ENCODE data around the gene SP2.

Gene SP2

DNA sequence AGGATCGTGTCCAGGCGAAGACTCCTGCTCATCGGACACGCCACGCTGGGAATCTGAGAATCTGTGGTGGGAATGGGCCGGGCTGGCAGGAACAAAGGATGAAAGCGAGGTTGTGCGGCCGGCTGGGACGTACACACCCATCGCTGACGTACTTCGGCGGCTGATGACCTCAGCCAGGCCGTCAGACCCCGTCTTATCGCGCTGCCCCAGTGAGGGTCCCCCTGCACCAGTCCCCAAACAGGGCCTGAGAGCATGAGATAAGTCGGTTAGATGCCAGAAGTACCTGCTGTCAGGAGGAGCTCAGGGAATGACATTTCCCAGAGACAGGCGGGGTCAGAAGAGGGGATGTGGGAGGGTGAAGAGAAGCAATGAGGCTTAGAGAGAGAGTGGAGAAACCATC is 29.1 kb upstream of the SP2 start:
- Histone ChIP-seq H2BK15ac (ENCODE audit: low read length) (peak overlapping the region; percentile 69), H3K14ac (ENCODE audit: low read length) (peak overlapping the region; percentile 14), H2BK5ac (ENCODE audit: low read length) (no peak overlapping the region), H3K4me3 (ENCODE audit: low read length in 2 of 2) (no peak overlapping the region), H3K23ac (ENCODE audit: low read depth, low read length, poor library complexity) (peak overlapping the region; percentile 52), H3K4me2 (ENCODE audit: insufficient read depth, low read length, poor library complexity, severe bottlenecking) (no peak overlapping the region), H3K27ac (replicated peaks; ENCODE audit: low read length) (no peak overlapping the region), H2BK120ac (ENCODE audit: low read depth, low read length) (no peak overlapping the region), H4K8ac (ENCODE audit: low read depth, low read length) (no peak overlapping the region), H2AFZ (ENCODE audit: low read length) (no peak overlapping the region), H3K27me3 (ENCODE audit: control insufficient read depth in 3 of 3, insufficient read depth in 3 of 3, low read depth in 1 of 3, low read length in 3 of 3) (peaks cover 0 to 82% (median 2%) of the 10 kb centered on the region in 3 experiments), H3K79me1 (ENCODE audit: low read depth, low read length) (no peaks in the 10 kb centered on the region), H3K4me1 (ENCODE audit: control insufficient read depth in 2 of 2, insufficient read depth in 1 of 2, low read depth in 1 of 2, low read length in 2 of 2) (peaks cover 0 to 5% of the 10 kb centered on the region in 2 donors), H3K9ac (ENCODE audit: low read depth, low read length, poor library complexity) (peak overlapping the region; percentile 54), H2AK5ac (ENCODE audit: low read depth, low read length) (no peak overlapping the region), H3K36me3 (replicated peaks in 1 of 2; ENCODE audit: control insufficient read depth in 2 of 2, insufficient read depth in 2 of 2, low read length in 2 of 2) (no peaks in the 10 kb centered on the region), H3K4ac (ENCODE audit: low read length) (no peak overlapping the region), H4K91ac (ENCODE audit: low read depth, low read length, poor library complexity) (peak overlapping the region; percentile 3), H2BK12ac (ENCODE audit: low read length) (no peak overlapping the region), H3K18ac (ENCODE audit: low read length) (peak overlapping the region; percentile 15), H3K9me3 (replicated peaks in 1 of 2; ENCODE audit: control insufficient read depth in 2 of 2, insufficient read depth in 1 of 2, low read depth in 1 of 2, low read length in 2 of 2) (no peaks in the 10 kb centered on the region)
- no CpG with 5 or more reads among the region's 20 CpGs for WGBS, 2 donors (ENCODE audit: extremely low coverage in 2 of 2, insufficient read length in 2 of 2, insufficient replicate concordance in 1 of 2)
- no peak for DNase-seq (ENCODE audit: low spot score)

DNA sequence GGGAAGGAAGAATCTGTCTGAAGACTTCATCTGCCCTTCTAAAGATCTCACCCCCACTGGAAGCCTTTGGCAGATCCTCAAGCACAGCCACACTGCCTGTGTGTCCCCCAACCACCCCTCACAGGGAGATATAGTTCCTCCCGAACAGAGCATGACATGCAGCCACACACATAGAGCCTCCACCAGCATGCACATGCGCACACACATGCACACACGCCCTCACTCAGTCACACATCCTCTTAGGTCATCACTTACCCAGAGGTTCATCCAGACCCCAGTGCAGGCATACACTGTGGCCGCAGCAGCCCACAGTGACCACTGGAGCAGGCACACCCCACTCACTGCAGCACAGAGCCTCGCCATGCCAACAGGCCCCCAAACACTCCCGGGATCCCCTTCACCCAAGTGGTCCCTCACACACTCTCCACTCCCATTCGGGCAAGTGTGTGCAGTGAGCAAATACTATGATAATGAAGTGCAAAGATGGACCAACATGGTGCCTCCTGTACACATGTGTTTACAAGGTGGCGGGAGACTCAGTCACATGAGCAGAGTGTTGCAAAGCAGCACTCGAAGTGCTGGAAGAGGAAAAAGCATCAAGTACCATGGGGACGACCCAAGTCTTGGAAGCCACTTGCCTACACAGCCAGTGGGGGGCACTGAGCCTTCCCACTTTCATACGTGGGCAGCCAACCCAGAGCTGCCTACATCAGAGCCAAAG is 28.1 kb upstream of the SP2 start:
- Histone ChIP-seq H3K4me1 (ENCODE audit: control insufficient read depth in 2 of 2, insufficient read depth in 1 of 2, low read depth in 1 of 2, low read length in 2 of 2) (peaks cover 0 to 11% of the 10 kb centered on the region in 2 donors), H3K79me1 (ENCODE audit: low read depth, low read length) (no peaks in the 10 kb centered on the region), H2BK5ac (ENCODE audit: low read length) (no peak overlapping the region), H3K4me2 (ENCODE audit: insufficient read depth, low read length, poor library complexity, severe bottlenecking) (no peak overlapping the region), H3K4me3 (ENCODE audit: low read length in 2 of 2) (no peak overlapping the region), H3K14ac (ENCODE audit: low read length) (no peak overlapping the region), H2AK5ac (ENCODE audit: low read depth, low read length) (no peak overlapping the region), H2BK12ac (ENCODE audit: low read length) (no peak overlapping the region), H2BK120ac (ENCODE audit: low read depth, low read length) (no peak overlapping the region), H3K27ac (replicated peaks; ENCODE audit: low read length) (no peak overlapping the region), H2AFZ (ENCODE audit: low read length) (no peak overlapping the region), H2BK15ac (ENCODE audit: low read length) (no peak overlapping the region), H3K18ac (ENCODE audit: low read length) (no peak overlapping the region), H3K9ac (ENCODE audit: low read depth, low read length, poor library complexity) (no peak overlapping the region), H3K36me3 (replicated peaks in 1 of 2; ENCODE audit: control insufficient read depth in 2 of 2, insufficient read depth in 2 of 2, low read length in 2 of 2) (no peaks in the 10 kb centered on the region), H3K23ac (ENCODE audit: low read depth, low read length, poor library complexity) (no peak overlapping the region), H4K91ac (ENCODE audit: low read depth, low read length, poor library complexity) (no peak overlapping the region), H4K8ac (ENCODE audit: low read depth, low read length) (no peak overlapping the region), H3K4ac (ENCODE audit: low read length) (no peak overlapping the region), H3K27me3 (ENCODE audit: control insufficient read depth in 3 of 3, insufficient read depth in 3 of 3, low read depth in 1 of 3, low read length in 3 of 3) (peaks cover 0 to 86% (median 11%) of the 10 kb centered on the region in 3 experiments), H3K9me3 (replicated peaks in 1 of 2; ENCODE audit: control insufficient read depth in 2 of 2, insufficient read depth in 1 of 2, low read depth in 1 of 2, low read length in 2 of 2) (no peaks in the 10 kb centered on the region)
- DNase-seq (ENCODE audit: low spot score): no peak
- no CpG with 5 or more reads among the region's 11 CpGs for WGBS, 2 donors (ENCODE audit: extremely low coverage in 2 of 2, insufficient read length in 2 of 2, insufficient replicate concordance in 1 of 2)

DNA sequence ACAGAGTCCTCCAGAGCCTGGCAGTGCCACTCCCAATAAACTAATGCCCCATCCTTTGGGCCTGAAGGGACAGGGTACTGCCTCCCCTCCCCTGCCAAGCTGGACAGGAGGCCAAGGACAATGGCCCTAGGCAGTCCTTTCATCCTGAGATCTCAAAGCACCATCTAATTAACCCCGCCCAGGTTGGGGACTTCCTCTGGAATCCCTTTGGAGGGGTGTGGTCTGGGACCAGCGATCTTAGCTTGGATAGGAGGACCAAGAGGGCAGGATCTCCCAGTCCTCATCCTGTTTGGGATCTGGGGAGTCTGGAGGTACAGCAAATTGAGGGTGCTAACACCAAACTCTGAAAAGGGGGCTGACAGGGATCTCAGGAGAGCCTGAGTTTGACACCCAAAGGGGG is 26.9 kb upstream of the SP2 start:
- Histone ChIP-seq H3K79me1 (ENCODE audit: low read depth, low read length) (no peaks in the 10 kb centered on the region), H2AFZ (ENCODE audit: low read length) (no peak overlapping the region), H4K91ac (ENCODE audit: low read depth, low read length, poor library complexity) (no peak overlapping the region), H2BK5ac (ENCODE audit: low read length) (no peak overlapping the region), H3K4ac (ENCODE audit: low read length) (no peak overlapping the region), H3K27me3 (ENCODE audit: control insufficient read depth in 3 of 3, insufficient read depth in 3 of 3, low read depth in 1 of 3, low read length in 3 of 3) (peaks cover 0 to 97% (median 18%) of the 10 kb centered on the region in 3 experiments), H3K9me3 (replicated peaks in 1 of 2; ENCODE audit: control insufficient read depth in 2 of 2, insufficient read depth in 1 of 2, low read depth in 1 of 2, low read length in 2 of 2) (no peaks in the 10 kb centered on the region), H3K4me1 (ENCODE audit: control insufficient read depth in 2 of 2, insufficient read depth in 1 of 2, low read depth in 1 of 2, low read length in 2 of 2) (peaks cover 0 to 13% of the 10 kb centered on the region in 2 donors), H3K14ac (ENCODE audit: low read length) (no peak overlapping the region), H2AK5ac (ENCODE audit: low read depth, low read length) (no peak overlapping the region), H3K9ac (ENCODE audit: low read depth, low read length, poor library complexity) (no peak overlapping the region), H3K23ac (ENCODE audit: low read depth, low read length, poor library complexity) (no peak overlapping the region), H3K36me3 (replicated peaks in 1 of 2; ENCODE audit: control insufficient read depth in 2 of 2, insufficient read depth in 2 of 2, low read length in 2 of 2) (no peaks in the 10 kb centered on the region), H2BK12ac (ENCODE audit: low read length) (no peak overlapping the region), H2BK120ac (ENCODE audit: low read depth, low read length) (no peak overlapping the region), H2BK15ac (ENCODE audit: low read length) (peak overlapping the region; percentile 30), H3K18ac (ENCODE audit: low read length) (peak overlapping the region; percentile 49), H4K8ac (ENCODE audit: low read depth, low read length) (no peak overlapping the region), H3K27ac (replicated peaks; ENCODE audit: low read length) (no peak overlapping the region), H3K4me3 (ENCODE audit: low read length in 2 of 2) (no peak overlapping the region), H3K4me2 (ENCODE audit: insufficient read depth, low read length, poor library complexity, severe bottlenecking) (no peak overlapping the region)
- no peak for DNase-seq (ENCODE audit: low spot score)
- WGBS, 2 donors (ENCODE audit: extremely low coverage in 2 of 2, insufficient read length in 2 of 2, insufficient replicate concordance in 1 of 2): no CpG with 5 or more reads among the region's 2 CpGs

DNA sequence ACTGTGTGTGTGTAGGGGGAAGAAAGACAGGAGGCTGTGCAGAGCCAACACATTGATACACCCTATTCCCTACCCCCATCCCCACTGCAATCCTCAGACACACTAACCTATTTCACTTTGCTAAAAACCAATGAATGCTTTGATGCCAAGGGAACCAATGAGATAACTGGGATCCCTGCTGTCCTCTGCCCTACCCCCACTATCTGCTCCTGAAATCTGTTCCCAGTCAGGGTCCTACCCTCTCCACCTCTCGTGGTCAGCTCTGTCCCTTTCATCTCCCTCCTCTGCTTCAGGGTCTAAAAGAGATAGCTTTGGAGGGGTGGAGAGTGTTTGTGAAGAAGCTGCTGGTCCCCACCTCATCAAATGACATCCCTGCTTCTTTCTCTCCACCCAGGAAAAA is 26.0 kb upstream of the SP2 start:
- Histone ChIP-seq H2AFZ (ENCODE audit: low read length) (no peak overlapping the region), H3K79me1 (ENCODE audit: low read depth, low read length) (no peaks in the 10 kb centered on the region), H3K23ac (ENCODE audit: low read depth, low read length, poor library complexity) (no peak overlapping the region), H2BK120ac (ENCODE audit: low read depth, low read length) (no peak overlapping the region), H3K4ac (ENCODE audit: low read length) (no peak overlapping the region), H3K4me1 (ENCODE audit: control insufficient read depth in 2 of 2, insufficient read depth in 1 of 2, low read depth in 1 of 2, low read length in 2 of 2) (peaks cover 0 to 16% of the 10 kb centered on the region in 2 donors), H2AK5ac (ENCODE audit: low read depth, low read length) (no peak overlapping the region), H3K27ac (replicated peaks; ENCODE audit: low read length) (no peak overlapping the region), H3K9me3 (replicated peaks in 1 of 2; ENCODE audit: control insufficient read depth in 2 of 2, insufficient read depth in 1 of 2, low read depth in 1 of 2, low read length in 2 of 2) (no peaks in the 10 kb centered on the region), H2BK12ac (ENCODE audit: low read length) (no peak overlapping the region), H3K4me2 (ENCODE audit: insufficient read depth, low read length, poor library complexity, severe bottlenecking) (no peak overlapping the region), H4K91ac (ENCODE audit: low read depth, low read length, poor library complexity) (no peak overlapping the region), H3K27me3 (ENCODE audit: control insufficient read depth in 3 of 3, insufficient read depth in 3 of 3, low read depth in 1 of 3, low read length in 3 of 3) (peaks cover 0 to 100% (median 19%) of the 10 kb centered on the region in 3 experiments), H3K14ac (ENCODE audit: low read length) (no peak overlapping the region), H4K8ac (ENCODE audit: low read depth, low read length) (no peak overlapping the region), H3K9ac (ENCODE audit: low read depth, low read length, poor library complexity) (no peak overlapping the region), H3K18ac (ENCODE audit: low read length) (no peak overlapping the region), H2BK5ac (ENCODE audit: low read length) (no peak overlapping the region), H2BK15ac (ENCODE audit: low read length) (no peak overlapping the region), H3K36me3 (replicated peaks in 1 of 2; ENCODE audit: control insufficient read depth in 2 of 2, insufficient read depth in 2 of 2, low read length in 2 of 2) (no peaks in the 10 kb centered on the region), H3K4me3 (ENCODE audit: low read length in 2 of 2) (no peak overlapping the region)
- no CpG with 5 or more reads among the region's 1 CpG for WGBS, 2 donors (ENCODE audit: extremely low coverage in 2 of 2, insufficient read length in 2 of 2, insufficient replicate concordance in 1 of 2)
- no peak for DNase-seq (ENCODE audit: low spot score)
